Body of pancreas (tissue), 4 donors: ENCODE measurements around the gene LBP. TPM values are rescaled to one million over a fixed set of nuclear protein-coding genes. Genes with fewer than 3 reads are reported as not detected.
"Not testable (repeated sequence)": the region's sequence is repeated elsewhere in the genome, so short reads cannot be mapped to it uniquely, and the experiment has no call there.

ENCODE experiments used
- ATAC-seq: fragments of 150-250 bp; one replicate; pipeline ENCODE4 v1.9.1; 2016
- DNase-seq, 4 donors: peaks; one replicate each; pipeline ENCODE4 v3.0.0-alpha.2; 2019
- H3K27ac ChIP-seq, 4 donors: fragments of 200-600 bp; sonication (generic); 1 replicate in 3 of 4; 2 replicates in 1 of 4; pipeline versions ENCODE4 v1.5.1 to v1.6.1; 2016 to 2019; ENCODE audit warnings: mild to moderate bottlenecking in 1 of 4, mixed read lengths in 1 of 4, moderate library complexity in 1 of 4
- H3K27me3 ChIP-seq, 2 donors: fragments of 200-600 bp; sonication (generic); one replicate each; pipeline ENCODE4 v1.6.0; 2016; ENCODE audit warnings: mild to moderate bottlenecking in 1 of 2
- H3K36me3 ChIP-seq, 2 donors: fragments of 200-600 bp; sonication (generic); replicated peaks in 1 of 2; 2 replicates each; pipeline ENCODE4 v1.5.1; 2016; ENCODE audit warnings: low read depth in 2 of 2; ENCODE audit not compliant: insufficient read depth in 1 of 2
- H3K4me1 ChIP-seq: fragments of 200-600 bp; sonication (generic); one replicate; pipeline ENCODE4 v1.6.0; 2016
- H3K4me3 ChIP-seq, 2 donors: fragments of 200-600 bp; sonication (generic); 1 replicate in 1 of 2; 2 replicates in 1 of 2; pipeline ENCODE4 v1.5.1; 2016 to 2019
- H3K9me3 ChIP-seq, 3 donors: fragments of 200-600 bp; sonication (generic); 1 replicate in 2 of 3; 2 replicates in 1 of 3; pipeline ENCODE4 v1.5.1; 2016
- POLR2A ChIP-seq, 3 donors: fragments of 450-650 bp; IDR thresholded peaks; one replicate each; pipeline ENCODE4 v1.6.1; 2016; ENCODE audit warnings: antibody characterized with exemption in 3 of 3, mild to moderate bottlenecking in 2 of 3
- WGBS, 2 donors: methylation state at CpG; one replicate each; pipeline ENCODE4 v1.1.5; 2017; 5-methylcytosine and 5-hydroxymethylcytosine counted together
- intact Hi-C: fragments of 100-400 bp; cut with DNase I; formaldehyde crosslinking; loops from one replicate; pipeline ENCODE4 v1.15.1; 2023
- total RNA-seq, 2 donors: library from RNA; depleted of rRNA; stranded (reverse); fragments of >200 nt; gene quantifications; one replicate each; pipeline ENCODE4 v1.1.0, GENCODE V29; 2016
- TF ChIP-seq, protein P1 (sequence below), 7 experiments: fragments of 450-650 bp in 4 of 7; fragments of 200-600 bp in 3 of 7; sonication (generic) in 3 of 7; IDR thresholded peaks; one replicate each; pipeline ENCODE4 v1.5.1; 2016 to 2019; ENCODE audit warnings: antibody characterized with exemption in 7 of 7

The LBP gene
- total RNA-seq, 2 donors from 2014 or later = 0.66 TPM; not detected in 1

- intact Hi-C loops = no loop called here
- DNase-seq (no peak), ATAC-seq (no peak)
- WGBS, 2 donors = 72 to 80% methylated on average over 5 of the region's 5 CpGs
- Histone ChIP-seq H3K9me3 (no peaks in the 10 kb centered on the region), H3K4me3 (no peak overlapping the region), H3K27ac (no peak overlapping the region), H3K27me3 (no peaks in the 10 kb centered on the region), H3K4me1 (peaks cover 5% of the 10 kb centered on the region), H3K36me3 (no peaks in the 10 kb centered on the region)
- TF ChIP-seq, protein P1, sequence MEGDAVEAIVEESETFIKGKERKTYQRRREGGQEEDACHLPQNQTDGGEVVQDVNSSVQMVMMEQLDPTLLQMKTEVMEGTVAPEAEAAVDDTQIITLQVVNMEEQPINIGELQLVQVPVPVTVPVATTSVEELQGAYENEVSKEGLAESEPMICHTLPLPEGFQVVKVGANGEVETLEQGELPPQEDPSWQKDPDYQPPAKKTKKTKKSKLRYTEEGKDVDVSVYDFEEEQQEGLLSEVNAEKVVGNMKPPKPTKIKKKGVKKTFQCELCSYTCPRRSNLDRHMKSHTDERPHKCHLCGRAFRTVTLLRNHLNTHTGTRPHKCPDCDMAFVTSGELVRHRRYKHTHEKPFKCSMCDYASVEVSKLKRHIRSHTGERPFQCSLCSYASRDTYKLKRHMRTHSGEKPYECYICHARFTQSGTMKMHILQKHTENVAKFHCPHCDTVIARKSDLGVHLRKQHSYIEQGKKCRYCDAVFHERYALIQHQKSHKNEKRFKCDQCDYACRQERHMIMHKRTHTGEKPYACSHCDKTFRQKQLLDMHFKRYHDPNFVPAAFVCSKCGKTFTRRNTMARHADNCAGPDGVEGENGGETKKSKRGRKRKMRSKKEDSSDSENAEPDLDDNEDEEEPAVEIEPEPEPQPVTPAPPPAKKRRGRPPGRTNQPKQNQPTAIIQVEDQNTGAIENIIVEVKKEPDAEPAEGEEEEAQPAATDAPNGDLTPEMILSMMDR (IDR thresholded peaks at IDR 0.05) = no peak
- no peak for TF ChIP-seq POLR2A (IDR thresholded peaks at IDR 0.05)
These were observed 47.0 kb downstream of the LBP start for GRCh38 chr20:38393259-38393658.

DNA sequence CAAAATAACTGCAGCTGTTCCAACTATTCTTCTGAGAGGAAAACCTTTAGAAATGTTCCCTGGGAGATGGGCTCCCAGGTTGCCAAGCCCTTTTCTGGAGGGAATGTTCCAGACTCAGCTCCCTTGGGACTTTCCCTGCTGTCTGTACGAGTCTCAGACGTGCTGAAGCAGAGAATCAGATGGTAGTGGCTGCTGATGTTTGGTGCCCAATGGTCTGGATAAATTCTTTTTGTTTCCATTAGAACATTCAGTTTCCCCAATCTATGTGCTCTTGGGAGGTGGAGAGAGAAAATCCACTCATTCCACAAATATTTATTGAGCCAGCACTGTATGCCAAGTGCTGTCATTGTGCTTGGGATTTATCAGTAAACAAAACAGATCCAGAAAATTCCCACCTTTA, 48.9 kb downstream of the LBP start:
- WGBS, 2 donors = 35 to 47% methylated on average over 2 of the region's 2 CpGs
- Histone ChIP-seq H3K4me3 (no peak overlapping the region), H3K4me1 (peaks cover 5% of the 10 kb centered on the region), H3K27ac (no peak overlapping the region), H3K27me3 (no peaks in the 10 kb centered on the region), H3K36me3 (no peaks in the 10 kb centered on the region), H3K9me3 (no peaks in the 10 kb centered on the region)
- peak in 1 of 4 donors; percentile 22 for DNase-seq
- TF ChIP-seq POLR2A (IDR thresholded peaks at IDR 0.05) = no peak
- TF ChIP-seq, protein P1 (IDR thresholded peaks at IDR 0.05) = no peak
- intact Hi-C loops = no loop called here
- peak; percentile 30 for ATAC-seq

DNA sequence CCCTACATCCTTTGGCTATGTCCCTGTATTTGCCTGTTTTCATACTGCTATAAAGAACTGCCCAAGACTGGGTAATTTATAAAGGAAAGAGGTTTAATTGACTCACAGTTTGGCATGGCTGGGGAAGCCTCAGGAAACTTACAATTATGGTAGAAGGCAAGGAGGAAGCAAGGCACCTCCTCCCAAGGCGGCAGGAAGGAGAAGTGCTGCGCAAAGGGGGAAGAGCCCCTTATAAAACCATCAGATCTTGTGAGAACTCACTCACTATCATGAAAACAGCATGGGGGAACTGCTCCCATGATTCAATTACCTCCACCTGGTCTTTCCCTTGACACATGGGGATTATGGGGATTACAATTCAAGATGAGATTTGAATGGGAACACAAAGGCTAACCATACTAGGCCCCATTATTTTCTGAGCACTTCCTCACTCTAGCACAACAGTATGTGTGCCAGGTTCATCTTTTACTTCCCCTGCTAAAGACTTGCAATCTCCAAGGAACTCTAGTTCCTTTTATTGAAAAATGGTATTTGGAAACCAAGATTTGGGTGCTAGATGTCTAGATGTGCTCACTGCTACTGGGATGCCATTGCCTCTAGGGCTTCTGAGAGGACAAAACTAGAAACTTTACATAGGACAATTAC, 49.6 kb downstream of the LBP start:
- intact Hi-C loops, H3K27me3 ChIP-seq, H3K27ac ChIP-seq, H3K4me1 ChIP-seq, H3K4me3 ChIP-seq, H3K36me3 ChIP-seq, ATAC-seq, H3K9me3 ChIP-seq, DNase-seq: not testable (repeated sequence)
- 63 to 90% methylated on average over 2 of the region's 2 CpGs for WGBS, 2 donors

- no peaks in the 10 kb centered on the region for H3K9me3 ChIP-seq
- ATAC-seq = no peak
- no peaks in the 10 kb centered on the region for H3K4me1 ChIP-seq
- no peaks in the 10 kb centered on the region for H3K27me3 ChIP-seq
- H3K27ac ChIP-seq = no peak overlapping the region
- intact Hi-C loops = no loop called here
- WGBS, 2 donors = 86 to 91% methylated on average over 4 to 5 of the region's 5 CpGs
- no peaks in the 10 kb centered on the region for H3K36me3 ChIP-seq
- TF ChIP-seq POLR2A (IDR thresholded peaks at IDR 0.05) = no peak
- TF ChIP-seq, protein P1 (IDR thresholded peaks at IDR 0.05) = no peak
- no peak overlapping the region for H3K4me3 ChIP-seq
- DNase-seq = no peak
These were observed 55.8 kb downstream of the LBP start for GRCh38 chr20:38402089-38402488.

- no peak for ATAC-seq
- H3K36me3 ChIP-seq = no peaks in the 10 kb centered on the region
- no peak overlapping the region for H3K27ac ChIP-seq
- no peaks in the 10 kb centered on the region for H3K27me3 ChIP-seq
- no peak for TF ChIP-seq POLR2A (IDR thresholded peaks at IDR 0.05)
- TF ChIP-seq, protein P1 (IDR thresholded peaks at IDR 0.05) = no peak
- intact Hi-C loops = no loop called here
- H3K9me3 ChIP-seq = no peaks in the 10 kb centered on the region
- H3K4me3 ChIP-seq = no peak overlapping the region
- 76 to 81% methylated on average over 8 of the region's 8 CpGs for WGBS, 2 donors
- no peaks in the 10 kb centered on the region for H3K4me1 ChIP-seq
- no peak for DNase-seq
These were observed 56.5 kb downstream of the LBP start for GRCh38 chr20:38402816-38403215.
